ENCODE measurements around the gene GNG2.

The GNG2 gene

GRCh38 chr14:52007637-52008036 lies 147.2 kb downstream of the GNG2 start:
- Histone ChIP-seq H3K4me3 (replicated peaks; ENCODE audit: low read depth, low read length) (no peak overlapping the region), H3K27me3 (replicated peaks; ENCODE audit: control insufficient read depth, insufficient read depth, low read length) (no peaks in the 10 kb centered on the region), H3K36me3 (ENCODE audit: control insufficient read depth, insufficient read depth, low read length) (peaks cover 31% of the 10 kb centered on the region)
- no peak for DNase-seq (ENCODE audit: extremely low read depth, insufficient read length)
- TF ChIP-seq, protein P1, sequence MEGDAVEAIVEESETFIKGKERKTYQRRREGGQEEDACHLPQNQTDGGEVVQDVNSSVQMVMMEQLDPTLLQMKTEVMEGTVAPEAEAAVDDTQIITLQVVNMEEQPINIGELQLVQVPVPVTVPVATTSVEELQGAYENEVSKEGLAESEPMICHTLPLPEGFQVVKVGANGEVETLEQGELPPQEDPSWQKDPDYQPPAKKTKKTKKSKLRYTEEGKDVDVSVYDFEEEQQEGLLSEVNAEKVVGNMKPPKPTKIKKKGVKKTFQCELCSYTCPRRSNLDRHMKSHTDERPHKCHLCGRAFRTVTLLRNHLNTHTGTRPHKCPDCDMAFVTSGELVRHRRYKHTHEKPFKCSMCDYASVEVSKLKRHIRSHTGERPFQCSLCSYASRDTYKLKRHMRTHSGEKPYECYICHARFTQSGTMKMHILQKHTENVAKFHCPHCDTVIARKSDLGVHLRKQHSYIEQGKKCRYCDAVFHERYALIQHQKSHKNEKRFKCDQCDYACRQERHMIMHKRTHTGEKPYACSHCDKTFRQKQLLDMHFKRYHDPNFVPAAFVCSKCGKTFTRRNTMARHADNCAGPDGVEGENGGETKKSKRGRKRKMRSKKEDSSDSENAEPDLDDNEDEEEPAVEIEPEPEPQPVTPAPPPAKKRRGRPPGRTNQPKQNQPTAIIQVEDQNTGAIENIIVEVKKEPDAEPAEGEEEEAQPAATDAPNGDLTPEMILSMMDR (IDR thresholded peaks at IDR 0.05; ENCODE audit: insufficient read depth, low read length, poor library complexity, severe bottlenecking): no peak

DNA sequence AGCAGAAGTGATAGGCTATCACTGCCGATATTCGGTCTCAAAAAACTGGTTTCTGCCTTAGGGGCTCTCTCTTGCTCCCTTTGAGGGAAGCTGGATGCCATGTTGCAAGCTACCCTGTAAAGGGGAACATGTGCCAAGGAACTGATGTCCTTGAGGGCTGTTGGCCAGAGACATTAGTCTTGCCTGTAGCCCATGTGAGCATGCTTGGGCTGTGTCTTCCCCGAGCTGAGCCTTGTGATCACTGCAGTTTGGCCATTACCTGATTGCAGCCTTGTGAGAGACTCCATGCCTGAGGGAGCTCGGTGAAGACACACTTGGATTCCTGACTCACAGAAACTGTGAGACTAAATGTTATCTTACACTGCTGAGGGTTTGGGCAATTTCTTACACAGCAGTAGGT lies 147.7 kb downstream of the GNG2 start:
- no peak for DNase-seq (ENCODE audit: extremely low read depth, insufficient read length)
- Histone ChIP-seq H3K27me3 (replicated peaks; ENCODE audit: control insufficient read depth, insufficient read depth, low read length) (no peaks in the 10 kb centered on the region), H3K4me3 (replicated peaks; ENCODE audit: low read depth, low read length) (no peak overlapping the region), H3K36me3 (ENCODE audit: control insufficient read depth, insufficient read depth, low read length) (peaks cover 31% of the 10 kb centered on the region)
- TF ChIP-seq, protein P1 (IDR thresholded peaks at IDR 0.05; ENCODE audit: insufficient read depth, low read length, poor library complexity, severe bottlenecking): no peak

DNA sequence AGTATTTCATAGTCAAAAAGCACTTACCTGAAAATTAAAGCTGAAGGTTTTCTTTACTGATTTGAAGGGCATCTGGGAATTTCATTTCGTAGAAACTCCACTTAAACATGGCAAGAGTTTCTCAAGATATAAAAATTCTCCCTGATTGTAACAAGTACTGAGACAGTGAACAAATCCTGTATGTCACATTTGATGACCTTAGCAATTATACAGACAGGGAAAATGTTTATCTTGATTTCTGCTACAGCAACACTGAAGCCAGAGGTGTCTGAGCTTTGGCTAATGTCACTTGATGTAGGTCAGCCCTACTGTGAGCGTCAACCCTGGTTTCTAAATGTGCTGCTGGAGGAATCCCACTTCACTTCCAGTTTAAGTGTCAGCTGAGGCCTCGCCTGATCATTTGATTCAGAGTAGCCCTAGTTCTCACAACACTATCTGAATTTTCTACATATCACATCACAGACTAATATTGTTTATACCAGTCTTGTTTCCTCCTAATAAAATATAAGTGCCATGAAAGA lies 149.8 kb downstream of the GNG2 start:
- DNase-seq (ENCODE audit: extremely low read depth, insufficient read length): no peak
- TF ChIP-seq, protein P1 (IDR thresholded peaks at IDR 0.05; ENCODE audit: insufficient read depth, low read length, poor library complexity, severe bottlenecking): no peak
- H3K36me3 ChIP-seq (ENCODE audit: control insufficient read depth, insufficient read depth, low read length): peaks cover 23% of the 10 kb centered on the region

GRCh38 chr14:52011523-52011922 lies 151.1 kb downstream of the GNG2 start:
- TF ChIP-seq, protein P1 (IDR thresholded peaks at IDR 0.05; ENCODE audit: insufficient read depth, low read length, poor library complexity, severe bottlenecking): no peak
- no peaks in the 10 kb centered on the region for H3K27me3 ChIP-seq (replicated peaks; ENCODE audit: control insufficient read depth, insufficient read depth, low read length)
- no peak overlapping the region for H3K4me3 ChIP-seq (replicated peaks; ENCODE audit: low read depth, low read length)
- no peak for DNase-seq (ENCODE audit: extremely low read depth, insufficient read length)
- peaks cover 21% of the 10 kb centered on the region for H3K36me3 ChIP-seq (ENCODE audit: control insufficient read depth, insufficient read depth, low read length)

More for the DNA sequence above, 149.8 kb downstream of the GNG2 start:
- Histone ChIP-seq H3K4me3 (replicated peaks; ENCODE audit: low read depth, low read length) (no peak overlapping the region), H3K27me3 (replicated peaks; ENCODE audit: control insufficient read depth, insufficient read depth, low read length) (no peaks in the 10 kb centered on the region)

- no peaks in the 10 kb centered on the region; the same call in 1 of the 2 replicates for H3K27me3 ChIP-seq (replicated peaks; ENCODE audit: control insufficient read depth, insufficient read depth, low read length)
- no peak for DNase-seq (ENCODE audit: extremely low read depth, insufficient read length)
- H3K36me3 ChIP-seq (ENCODE audit: control insufficient read depth, insufficient read depth, low read length): peaks cover 20% of the 10 kb centered on the region
- TF ChIP-seq, protein P1 (IDR thresholded peaks at IDR 0.05; ENCODE audit: insufficient read depth, low read length, poor library complexity, severe bottlenecking): no peak
- H3K4me3 ChIP-seq (replicated peaks; ENCODE audit: low read depth, low read length): no peak overlapping the region
Measured at GRCh38 chr14:52012635-52013034, 152.2 kb downstream of the GNG2 start.
